ENCODE results near the gene SAP30BP.

The SAP30BP gene

DNA sequence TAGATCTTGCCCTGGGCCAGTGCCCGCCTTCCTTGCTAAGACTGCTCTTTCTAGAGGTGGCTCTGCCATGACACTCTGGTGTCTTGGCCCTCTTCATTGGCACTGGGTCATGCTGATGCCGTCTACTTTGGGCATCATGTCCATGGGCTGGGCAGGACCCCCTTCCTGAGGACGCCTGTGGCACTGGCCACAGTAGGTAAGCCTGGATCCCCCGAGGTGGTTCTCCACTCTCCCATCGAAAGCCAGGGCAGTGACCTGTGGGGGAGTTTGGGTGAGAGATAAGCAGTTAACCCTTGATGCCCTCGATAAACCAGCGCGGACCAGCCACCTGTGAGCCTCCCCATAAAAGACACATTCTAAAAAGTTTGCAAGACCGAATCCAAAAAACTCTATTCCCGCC, 34.1 kb downstream of the SAP30BP start:
- TF ChIP-seq, protein P1, sequence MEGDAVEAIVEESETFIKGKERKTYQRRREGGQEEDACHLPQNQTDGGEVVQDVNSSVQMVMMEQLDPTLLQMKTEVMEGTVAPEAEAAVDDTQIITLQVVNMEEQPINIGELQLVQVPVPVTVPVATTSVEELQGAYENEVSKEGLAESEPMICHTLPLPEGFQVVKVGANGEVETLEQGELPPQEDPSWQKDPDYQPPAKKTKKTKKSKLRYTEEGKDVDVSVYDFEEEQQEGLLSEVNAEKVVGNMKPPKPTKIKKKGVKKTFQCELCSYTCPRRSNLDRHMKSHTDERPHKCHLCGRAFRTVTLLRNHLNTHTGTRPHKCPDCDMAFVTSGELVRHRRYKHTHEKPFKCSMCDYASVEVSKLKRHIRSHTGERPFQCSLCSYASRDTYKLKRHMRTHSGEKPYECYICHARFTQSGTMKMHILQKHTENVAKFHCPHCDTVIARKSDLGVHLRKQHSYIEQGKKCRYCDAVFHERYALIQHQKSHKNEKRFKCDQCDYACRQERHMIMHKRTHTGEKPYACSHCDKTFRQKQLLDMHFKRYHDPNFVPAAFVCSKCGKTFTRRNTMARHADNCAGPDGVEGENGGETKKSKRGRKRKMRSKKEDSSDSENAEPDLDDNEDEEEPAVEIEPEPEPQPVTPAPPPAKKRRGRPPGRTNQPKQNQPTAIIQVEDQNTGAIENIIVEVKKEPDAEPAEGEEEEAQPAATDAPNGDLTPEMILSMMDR (IDR thresholded peaks at IDR 0.05; ENCODE audit: insufficient read depth, missing control alignments) = no peak
- FAIRE-seq (no peak), DNase-seq (ENCODE audit: insufficient read length, low spot score) (no peak)

DNA sequence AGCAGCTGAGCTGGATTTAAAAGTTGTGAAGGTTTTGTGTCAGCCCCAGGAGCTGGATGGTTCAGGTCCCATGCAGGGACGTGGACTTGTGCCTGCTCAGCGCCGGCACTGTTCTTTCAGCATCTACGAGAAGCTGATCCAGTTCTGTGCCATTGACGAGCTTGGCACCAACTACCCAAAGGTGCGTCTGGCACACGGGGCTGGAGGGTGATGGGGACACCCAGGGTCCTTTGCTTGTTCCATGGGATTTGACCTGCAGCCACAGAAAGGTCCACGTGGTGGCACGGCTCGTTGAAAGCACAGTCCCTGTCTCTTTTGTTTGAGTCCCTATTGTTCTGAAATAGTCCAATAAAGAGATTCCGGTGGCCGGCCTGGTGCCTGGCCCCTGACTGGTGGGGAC, 36.1 kb downstream of the SAP30BP start:
- TF ChIP-seq, protein P1 (IDR thresholded peaks at IDR 0.05; ENCODE audit: insufficient read depth, missing control alignments) = no peak
- no peak for DNase-seq (ENCODE audit: insufficient read length, low spot score)
- FAIRE-seq = no peak

DNA sequence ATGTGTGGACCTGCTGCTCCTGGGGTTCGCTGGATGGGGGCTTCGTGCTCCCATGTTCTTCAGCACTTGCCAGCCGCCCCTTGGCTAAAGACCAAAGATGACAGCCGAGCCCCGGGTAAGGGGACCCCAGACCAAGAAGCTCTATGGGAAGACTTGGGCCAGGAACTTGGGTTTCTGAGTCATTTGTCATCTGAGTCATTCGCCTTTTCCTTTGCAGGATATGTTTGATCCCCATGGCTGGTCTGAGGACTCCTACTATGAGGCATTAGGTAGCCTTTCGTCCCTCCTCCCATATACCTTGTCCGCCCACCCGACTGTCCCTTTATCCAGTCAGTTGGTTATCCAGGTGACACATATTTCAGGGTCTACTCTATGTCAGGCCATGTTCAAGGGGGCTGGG, 36.5 kb downstream of the SAP30BP start:
- TF ChIP-seq, protein P1 (IDR thresholded peaks at IDR 0.05; ENCODE audit: insufficient read depth, missing control alignments) = no peak
- FAIRE-seq = no peak

DNA sequence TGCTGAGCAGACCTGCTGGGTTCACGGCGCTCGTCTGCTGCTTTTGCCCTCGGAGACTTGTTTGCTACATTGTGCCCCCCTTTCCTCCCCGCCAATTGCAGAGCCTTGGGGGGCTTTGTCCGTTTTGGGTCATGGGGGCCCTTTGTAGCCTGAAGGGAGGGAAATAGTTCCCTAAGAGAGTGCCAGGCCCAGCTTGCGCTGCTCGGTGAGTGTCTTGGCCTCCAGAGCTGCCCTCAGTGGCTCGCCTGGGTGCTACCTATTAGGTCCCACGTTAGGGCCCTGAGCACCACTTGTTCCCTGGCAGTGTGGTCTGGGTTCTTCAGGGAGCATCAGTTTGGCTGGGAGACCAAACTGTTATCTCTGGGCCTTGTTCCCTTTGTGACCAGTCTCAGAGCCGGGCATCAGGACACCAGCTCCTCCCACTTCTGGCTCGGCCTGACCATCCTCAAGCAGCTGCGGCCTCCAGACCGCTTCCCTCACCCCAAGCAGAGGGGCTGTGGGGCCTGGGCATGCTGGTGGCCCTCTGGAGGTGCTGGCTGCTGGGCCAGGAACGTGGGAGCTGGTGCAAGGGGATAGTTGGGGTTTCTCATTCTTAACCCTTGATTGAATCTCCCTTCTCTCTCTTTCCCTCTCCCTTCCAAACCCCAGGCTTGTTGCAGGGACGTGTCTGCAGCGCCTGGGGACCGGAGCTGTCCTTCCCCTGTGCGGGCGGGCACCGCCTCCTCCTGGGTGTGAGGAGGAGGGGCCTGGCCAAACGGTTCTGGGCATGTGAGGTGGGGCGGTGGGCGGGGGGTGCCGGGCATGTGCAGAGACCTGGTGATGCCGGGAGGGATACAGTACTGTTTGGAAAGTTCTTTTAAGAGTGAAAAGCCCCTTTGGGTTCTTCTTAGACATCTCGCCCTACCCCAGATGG, 38.1 kb downstream of the SAP30BP start:
- no peak for DNase-seq (ENCODE audit: insufficient read length, low spot score)
- TF ChIP-seq, protein P1 (IDR thresholded peaks at IDR 0.05; ENCODE audit: insufficient read depth, missing control alignments) = no peak
- no peak for FAIRE-seq

More for the DNA sequence above, 36.5 kb downstream of the SAP30BP start:
- DNase-seq (ENCODE audit: insufficient read length, low spot score) = no peak

DNA sequence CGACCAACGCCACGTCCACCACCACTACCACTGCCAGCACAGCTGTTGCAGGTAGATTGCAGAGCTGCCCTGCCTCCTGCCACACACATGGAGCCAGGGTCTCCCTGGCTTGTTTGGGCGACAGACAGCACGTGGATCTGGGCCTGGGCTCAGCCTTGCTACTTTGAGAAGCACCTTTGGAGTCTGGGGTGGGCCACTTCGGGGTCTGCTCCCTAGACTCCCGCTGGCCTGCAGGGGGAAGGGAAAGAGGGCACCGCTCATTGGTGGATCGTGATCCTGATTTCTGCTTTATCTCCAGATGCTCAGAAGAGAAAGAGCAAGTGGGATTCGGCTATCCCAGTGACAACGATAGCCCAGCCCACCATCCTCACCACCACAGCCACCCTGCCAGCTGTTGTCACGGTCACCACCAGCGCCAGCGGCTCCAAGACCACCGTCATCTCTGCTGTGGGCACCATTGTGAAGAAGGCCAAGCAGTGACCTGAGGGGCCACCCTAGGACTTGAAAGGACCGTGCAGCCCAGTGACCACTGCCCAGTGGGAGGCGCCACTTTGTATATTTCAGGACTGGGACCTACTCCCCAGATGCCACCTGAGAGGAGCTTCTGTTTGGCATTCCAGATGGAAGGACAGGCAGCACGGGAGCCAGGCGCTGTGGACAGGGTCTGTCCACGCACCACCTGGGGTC, 39.0 kb downstream of the SAP30BP start:
- no peak for FAIRE-seq
- DNase-seq (ENCODE audit: insufficient read length, low spot score) = no peak
- TF ChIP-seq, protein P1 (IDR thresholded peaks at IDR 0.05; ENCODE audit: insufficient read depth, missing control alignments) = no peak

DNA sequence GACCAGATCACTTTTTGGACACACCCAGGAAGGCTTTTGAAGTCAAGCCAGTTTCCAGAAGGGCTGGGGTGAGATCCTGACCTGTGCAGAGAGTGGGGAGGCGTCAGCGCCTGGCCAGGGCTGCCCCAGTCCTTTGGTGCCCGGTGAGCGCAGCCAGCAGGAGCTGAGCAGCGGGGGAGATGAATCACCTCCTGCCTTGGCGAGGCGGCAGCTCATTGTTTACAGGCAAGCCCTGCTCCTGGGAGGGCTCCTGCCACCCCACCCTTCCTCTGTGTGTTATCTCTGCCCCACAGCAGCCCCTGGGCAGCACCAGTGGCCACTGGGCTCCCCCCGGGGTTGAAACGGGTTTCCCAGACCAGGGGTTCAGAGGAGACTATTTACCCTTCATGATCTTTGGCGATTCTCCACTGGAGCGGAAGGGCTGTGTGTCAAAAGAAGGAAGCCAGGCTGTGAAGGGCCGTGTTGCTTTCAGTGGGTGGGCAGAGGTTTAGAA, 40.0 kb downstream of the SAP30BP start:
- FAIRE-seq = no peak
- DNase-seq (ENCODE audit: insufficient read length, low spot score) = no peak
- TF ChIP-seq, protein P1 (IDR thresholded peaks at IDR 0.05; ENCODE audit: insufficient read depth, missing control alignments) = no peak
